ENCODE results near the gene SMR3A. TPM values are rescaled to one million over a fixed set of nuclear protein-coding genes. Genes with fewer than 3 reads are reported as not detected.

SMR3A gene
- total RNA-seq, 1 experiment from 2014 or later: not detected

- ChIA-PET CTCF (no interaction called here), POLR2A (no interaction called here)
- Histone ChIP-seq H3K36me3 (ENCODE audit: control insufficient read depth, insufficient read depth, low read length) (no peaks in the 10 kb centered on the region), H3K27ac (ENCODE audit: low read length) (no peak overlapping the region), H3K9me3 (ENCODE audit: control insufficient read depth, insufficient read depth, low read depth, low read length) (no peaks in the 10 kb centered on the region), H3K4me1 (ENCODE audit: control insufficient read depth, insufficient read depth, low read length) (no peaks in the 10 kb centered on the region), H3K4me3 (ENCODE audit: low read depth in 2 of 2, low read length in 2 of 2) (no peak overlapping the region), H3K27me3 (ENCODE audit: control insufficient read depth, insufficient read depth, low read length) (no peaks in the 10 kb centered on the region)
- no TSS peak for BruUV-seq (replicated peaks)
- DNase-seq (ENCODE audit: low read depth, low spot score) (no peak), ATAC-seq (no peak)
- in situ Hi-C loops (cut with HindIII; ENCODE audit: low pct_unique_long_range_greater_than_20kb, low sequenced_read_pairs) (no loop called here), intact Hi-C loops (cut with micrococcal nuclease; ENCODE audit: unreplicated experiment) (no loop called here)
- TF ChIP-seq REST (IDR thresholded peaks at IDR 0.05; ENCODE audit: insufficient read depth in 1 of 2, low read depth in 2 of 2, low read length in 1 of 2): no peak
- TF ChIP-seq TCF7L2 (IDR thresholded peaks at IDR 0.05; ENCODE audit: low read depth, low read length): no peak
- no peak for TF ChIP-seq POLR2AphosphoS5 (IDR thresholded peaks at IDR 0.05; ENCODE audit: low read depth, low read length)
- TF ChIP-seq SIN3A (IDR thresholded peaks at IDR 0.05; ENCODE audit: borderline replicate concordance, insufficient read depth, low read depth, low read length): no peak
- no peak for TF ChIP-seq CTCF (IDR thresholded peaks at IDR 0.05)
Measured at GRCh38 chr4:70315928-70316327, 44.6 kb upstream of the SMR3A start.

GRCh38 chr4:70326052-70326451, 34.5 kb upstream of the SMR3A start:
- BruUV-seq (replicated peaks): no TSS peak
- CTCF ChIA-PET: no interaction called here

More at GRCh38 chr4:70326052-70326451, 34.5 kb upstream of the SMR3A start:
- DNase-seq (ENCODE audit: low read depth, low spot score): no peak
- POLR2A ChIA-PET: no interaction called here
- no peaks in the 10 kb centered on the region for H3K9me3 ChIP-seq (ENCODE audit: control insufficient read depth, insufficient read depth, low read depth, low read length)
- no peak overlapping the region for H3K27ac ChIP-seq (ENCODE audit: low read length)
- H3K4me3 ChIP-seq (ENCODE audit: low read depth in 2 of 2, low read length in 2 of 2): no peak overlapping the region
- no peaks in the 10 kb centered on the region for H3K4me1 ChIP-seq (ENCODE audit: control insufficient read depth, insufficient read depth, low read length)
- intact Hi-C loops (cut with micrococcal nuclease; ENCODE audit: unreplicated experiment) (no loop called here), in situ Hi-C loops (cut with HindIII; ENCODE audit: low pct_unique_long_range_greater_than_20kb, low sequenced_read_pairs) (no loop called here)
- TF ChIP-seq REST (IDR thresholded peaks at IDR 0.05; ENCODE audit: insufficient read depth in 1 of 2, low read depth in 2 of 2, low read length in 1 of 2) (no peak), TCF7L2 (IDR thresholded peaks at IDR 0.05; ENCODE audit: low read depth, low read length) (no peak), POLR2AphosphoS5 (IDR thresholded peaks at IDR 0.05; ENCODE audit: low read depth, low read length) (no peak), CTCF (IDR thresholded peaks at IDR 0.05) (no peak), SIN3A (IDR thresholded peaks at IDR 0.05; ENCODE audit: borderline replicate concordance, insufficient read depth, low read depth, low read length) (no peak)
- ATAC-seq: no peak
- no peaks in the 10 kb centered on the region for H3K27me3 ChIP-seq (ENCODE audit: control insufficient read depth, insufficient read depth, low read length)
- no peaks in the 10 kb centered on the region for H3K36me3 ChIP-seq (ENCODE audit: control insufficient read depth, insufficient read depth, low read length)

Data from Panc1 (cell line).